ENCODE results near the gene COX11.

COX11 gene

GRCh38 chr17:54982399-54982798 is 13.9 kb upstream of the COX11 start:
- no peak for TF ChIP-seq EZH2 (IDR thresholded peaks at IDR 0.05; ENCODE audit: borderline replicate concordance, low read depth, low read length, severe bottlenecking)
- TF ChIP-seq CTCF (IDR thresholded peaks at IDR 0.05; ENCODE audit: borderline replicate concordance, extremely low read depth, low read length, poor library complexity, severe bottlenecking) = no peak
- Histone ChIP-seq H3K27me3 (ENCODE audit: insufficient read depth, low read length, poor library complexity) (no peaks in the 10 kb centered on the region), H3K4me2 (ENCODE audit: insufficient read depth, low read length) (no peak overlapping the region), H4K20me1 (ENCODE audit: insufficient read depth, low read length) (no peaks in the 10 kb centered on the region), H3K9ac (ENCODE audit: low read depth, low read length) (no peak overlapping the region), H3K4me1 (ENCODE audit: insufficient read depth, low read length) (0 out of 2 replicates have a peak, but pooled peaks cover 3% of the 10 kb centered on the region), H3K9me3 (ENCODE audit: insufficient read depth, low read length, severe bottlenecking) (peaks cover 12% of the 10 kb centered on the region), H3K36me3 (ENCODE audit: insufficient read depth, low read length) (no peaks in the 10 kb centered on the region), H2AFZ (ENCODE audit: low read depth, low read length) (no peak overlapping the region), H3K27ac (ENCODE audit: low read length) (no peak overlapping the region), H3K4me3 (ENCODE audit: low read depth in 1 of 2, low read length in 2 of 2) (no peak overlapping the region), H3K79me2 (ENCODE audit: insufficient read depth, low read length) (peaks cover 17% of the 10 kb centered on the region; the same call in 1 of the 2 replicates)
- no peak for ATAC-seq (ENCODE audit: insufficient read depth, low read depth)
- no peak for DNase-seq

GRCh38 chr17:54980375-54980774 is 11.9 kb upstream of the COX11 start:
- TF ChIP-seq EZH2 (IDR thresholded peaks at IDR 0.05; ENCODE audit: borderline replicate concordance, low read depth, low read length, severe bottlenecking) = no peak
- no peak for TF ChIP-seq CTCF (IDR thresholded peaks at IDR 0.05; ENCODE audit: borderline replicate concordance, extremely low read depth, low read length, poor library complexity, severe bottlenecking)
- Histone ChIP-seq H3K27ac (ENCODE audit: low read length) (no peak overlapping the region), H3K9ac (ENCODE audit: low read depth, low read length) (no peak overlapping the region), H4K20me1 (ENCODE audit: insufficient read depth, low read length) (no peaks in the 10 kb centered on the region), H3K4me1 (ENCODE audit: insufficient read depth, low read length) (0 out of 2 replicates have a peak, but pooled peaks cover 3% of the 10 kb centered on the region), H3K79me2 (ENCODE audit: insufficient read depth, low read length) (peaks cover 21% of the 10 kb centered on the region), H3K4me3 (ENCODE audit: low read depth in 1 of 2, low read length in 2 of 2) (no peak overlapping the region), H3K9me3 (ENCODE audit: insufficient read depth, low read length, severe bottlenecking) (peaks cover 12% of the 10 kb centered on the region), H3K36me3 (ENCODE audit: insufficient read depth, low read length) (no peaks in the 10 kb centered on the region), H3K27me3 (ENCODE audit: insufficient read depth, low read length, poor library complexity) (no peaks in the 10 kb centered on the region), H2AFZ (ENCODE audit: low read depth, low read length) (no peak overlapping the region), H3K4me2 (ENCODE audit: insufficient read depth, low read length) (no peak overlapping the region)
- ATAC-seq (ENCODE audit: insufficient read depth, low read depth) = no peak
- no peak for DNase-seq

GRCh38 chr17:54979657-54980056 is 11.2 kb upstream of the COX11 start:
- H3K79me2 ChIP-seq (ENCODE audit: insufficient read depth, low read length) = peaks cover 21% of the 10 kb centered on the region
- no peak overlapping the region for H3K27ac ChIP-seq (ENCODE audit: low read length)
- H3K4me1 ChIP-seq (ENCODE audit: insufficient read depth, low read length) = no peaks in the 10 kb centered on the region
- H3K9me3 ChIP-seq (ENCODE audit: insufficient read depth, low read length, severe bottlenecking) = peaks cover 12% of the 10 kb centered on the region
- no peaks in the 10 kb centered on the region for H3K27me3 ChIP-seq (ENCODE audit: insufficient read depth, low read length, poor library complexity)
- no peak overlapping the region for H3K4me3 ChIP-seq (ENCODE audit: low read depth in 1 of 2, low read length in 2 of 2)
- ATAC-seq (ENCODE audit: insufficient read depth, low read depth) (no peak), DNase-seq (no peak)
- H3K4me2 ChIP-seq (ENCODE audit: insufficient read depth, low read length) = no peak overlapping the region
- H3K36me3 ChIP-seq (ENCODE audit: insufficient read depth, low read length) = no peaks in the 10 kb centered on the region
- H3K9ac ChIP-seq (ENCODE audit: low read depth, low read length) = no peak overlapping the region
- H2AFZ ChIP-seq (ENCODE audit: low read depth, low read length) = no peak overlapping the region
- peaks cover 3% of the 10 kb centered on the region; the same call in 1 of the 2 replicates for H4K20me1 ChIP-seq (ENCODE audit: insufficient read depth, low read length)
- no peak for TF ChIP-seq EZH2 (IDR thresholded peaks at IDR 0.05; ENCODE audit: borderline replicate concordance, low read depth, low read length, severe bottlenecking)

GRCh38 chr17:54977744-54978143 is 9.3 kb upstream of the COX11 start:
- Histone ChIP-seq H3K79me2 (ENCODE audit: insufficient read depth, low read length) (peaks cover 20% of the 10 kb centered on the region), H3K4me1 (ENCODE audit: insufficient read depth, low read length) (0 out of 2 replicates have a peak, but pooled peaks cover 1% of the 10 kb centered on the region), H2AFZ (ENCODE audit: low read depth, low read length) (no peak overlapping the region), H4K20me1 (ENCODE audit: insufficient read depth, low read length) (peaks cover 5% of the 10 kb centered on the region; the same call in 1 of the 2 replicates), H3K36me3 (ENCODE audit: insufficient read depth, low read length) (no peaks in the 10 kb centered on the region), H3K4me2 (ENCODE audit: insufficient read depth, low read length) (no peak overlapping the region), H3K9me3 (ENCODE audit: insufficient read depth, low read length, severe bottlenecking) (peaks cover 12% of the 10 kb centered on the region), H3K9ac (ENCODE audit: low read depth, low read length) (no peak overlapping the region), H3K27ac (ENCODE audit: low read length) (no peak overlapping the region), H3K4me3 (ENCODE audit: low read depth in 1 of 2, low read length in 2 of 2) (no peak overlapping the region), H3K27me3 (ENCODE audit: insufficient read depth, low read length, poor library complexity) (no peaks in the 10 kb centered on the region)
- ATAC-seq (ENCODE audit: insufficient read depth, low read depth) (no peak), DNase-seq (no peak)
- no peak for TF ChIP-seq CTCF (IDR thresholded peaks at IDR 0.05; ENCODE audit: borderline replicate concordance, extremely low read depth, low read length, poor library complexity, severe bottlenecking)
- TF ChIP-seq EZH2 (IDR thresholded peaks at IDR 0.05; ENCODE audit: borderline replicate concordance, low read depth, low read length, severe bottlenecking) = no peak

Measured in DND-41 (cell line).